ENCODE results near the gene CACNG8. TPM values are rescaled to one million over a fixed set of nuclear protein-coding genes. Genes with fewer than 3 reads are reported as not detected.

The CACNG8 gene
- total RNA-seq: under 1 TPM in 1 of 4 donors, not detected in 3; under 0.01 TPM

GRCh38 chr19:53962887-53963431, at the start of gene CACNG8:
TSS of gene CACNG8 (plus strand) at chr19:53962937.
- TF ChIP-seq, protein P1, sequence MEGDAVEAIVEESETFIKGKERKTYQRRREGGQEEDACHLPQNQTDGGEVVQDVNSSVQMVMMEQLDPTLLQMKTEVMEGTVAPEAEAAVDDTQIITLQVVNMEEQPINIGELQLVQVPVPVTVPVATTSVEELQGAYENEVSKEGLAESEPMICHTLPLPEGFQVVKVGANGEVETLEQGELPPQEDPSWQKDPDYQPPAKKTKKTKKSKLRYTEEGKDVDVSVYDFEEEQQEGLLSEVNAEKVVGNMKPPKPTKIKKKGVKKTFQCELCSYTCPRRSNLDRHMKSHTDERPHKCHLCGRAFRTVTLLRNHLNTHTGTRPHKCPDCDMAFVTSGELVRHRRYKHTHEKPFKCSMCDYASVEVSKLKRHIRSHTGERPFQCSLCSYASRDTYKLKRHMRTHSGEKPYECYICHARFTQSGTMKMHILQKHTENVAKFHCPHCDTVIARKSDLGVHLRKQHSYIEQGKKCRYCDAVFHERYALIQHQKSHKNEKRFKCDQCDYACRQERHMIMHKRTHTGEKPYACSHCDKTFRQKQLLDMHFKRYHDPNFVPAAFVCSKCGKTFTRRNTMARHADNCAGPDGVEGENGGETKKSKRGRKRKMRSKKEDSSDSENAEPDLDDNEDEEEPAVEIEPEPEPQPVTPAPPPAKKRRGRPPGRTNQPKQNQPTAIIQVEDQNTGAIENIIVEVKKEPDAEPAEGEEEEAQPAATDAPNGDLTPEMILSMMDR (IDR thresholded peaks at IDR 0.05; ENCODE audit: low read depth): no peak

- TF ChIP-seq, protein P1 (IDR thresholded peaks at IDR 0.05; ENCODE audit: low read depth): no peak
Measured at GRCh38 chr19:53915000-53915399, 47.7 kb upstream of the CACNG8 start.

DNA sequence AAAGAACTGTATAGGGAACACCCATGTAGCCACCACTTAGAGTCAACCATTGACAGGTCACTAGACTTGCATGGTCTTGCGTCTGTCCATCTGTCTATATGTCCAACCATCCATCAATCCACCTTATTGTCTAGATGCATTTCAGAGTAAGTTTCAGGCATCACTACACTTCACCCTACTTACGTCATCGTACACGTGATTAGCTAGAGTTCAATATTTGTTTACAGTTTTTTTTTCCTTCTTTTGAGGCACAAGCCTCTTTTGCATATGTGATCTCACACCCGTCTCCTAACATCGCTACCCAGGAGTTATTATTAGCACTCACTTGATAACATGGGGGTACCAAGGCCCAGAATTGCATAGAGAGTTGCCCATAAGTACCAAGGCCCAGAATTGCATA, 46.7 kb upstream of the CACNG8 start:
- TF ChIP-seq, protein P1 (IDR thresholded peaks at IDR 0.05; ENCODE audit: low read depth): no peak

GRCh38 chr19:53917356-53917755, 45.4 kb upstream of the CACNG8 start:
- TF ChIP-seq, protein P1 (IDR thresholded peaks at IDR 0.05; ENCODE audit: low read depth): no peak

DNA sequence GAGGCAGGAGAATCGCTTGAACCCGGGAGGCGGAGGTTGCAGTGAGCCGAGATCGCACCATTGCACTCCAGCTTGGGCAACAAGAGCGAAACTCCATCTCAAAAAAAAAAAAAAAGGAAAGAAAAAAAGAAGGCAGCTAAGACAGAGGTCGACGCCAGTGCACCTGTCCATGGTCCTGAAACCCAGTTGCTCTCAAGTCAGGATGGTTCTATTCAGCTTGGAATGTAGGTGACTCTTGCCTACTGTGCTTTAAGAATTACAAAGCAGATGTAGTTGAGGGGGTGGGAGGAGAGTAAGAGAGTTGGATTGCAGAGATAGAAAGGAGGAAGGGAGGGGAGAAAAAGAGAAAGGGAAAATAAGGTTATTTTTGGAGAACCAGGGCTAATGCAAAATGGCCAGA, 35.0 kb upstream of the CACNG8 start:
- TF ChIP-seq, protein P1 (IDR thresholded peaks at IDR 0.05; ENCODE audit: low read depth): no peak

- TF ChIP-seq, protein P1 (IDR thresholded peaks at IDR 0.05; ENCODE audit: low read depth): no peak
Measured at GRCh38 chr19:53936029-53936428, 26.7 kb upstream of the CACNG8 start.

GRCh38 chr19:53942001-53942786, 20.5 kb upstream of the CACNG8 start:
- TF ChIP-seq, protein P1 (IDR thresholded peaks at IDR 0.05; ENCODE audit: low read depth): no peak

Measured in subcutaneous adipose tissue (tissue), 4 donors.